SKM-1 (cell line): ENCODE data around the gene OVCA2.

Source experiments
- DNase-seq: peaks from one replicate; lab custom pipeline; 2025; ENCODE audit not compliant: unreplicated experiment; lab: John Stamatoyannopoulos, UW

OVCA2 gene

DNA sequence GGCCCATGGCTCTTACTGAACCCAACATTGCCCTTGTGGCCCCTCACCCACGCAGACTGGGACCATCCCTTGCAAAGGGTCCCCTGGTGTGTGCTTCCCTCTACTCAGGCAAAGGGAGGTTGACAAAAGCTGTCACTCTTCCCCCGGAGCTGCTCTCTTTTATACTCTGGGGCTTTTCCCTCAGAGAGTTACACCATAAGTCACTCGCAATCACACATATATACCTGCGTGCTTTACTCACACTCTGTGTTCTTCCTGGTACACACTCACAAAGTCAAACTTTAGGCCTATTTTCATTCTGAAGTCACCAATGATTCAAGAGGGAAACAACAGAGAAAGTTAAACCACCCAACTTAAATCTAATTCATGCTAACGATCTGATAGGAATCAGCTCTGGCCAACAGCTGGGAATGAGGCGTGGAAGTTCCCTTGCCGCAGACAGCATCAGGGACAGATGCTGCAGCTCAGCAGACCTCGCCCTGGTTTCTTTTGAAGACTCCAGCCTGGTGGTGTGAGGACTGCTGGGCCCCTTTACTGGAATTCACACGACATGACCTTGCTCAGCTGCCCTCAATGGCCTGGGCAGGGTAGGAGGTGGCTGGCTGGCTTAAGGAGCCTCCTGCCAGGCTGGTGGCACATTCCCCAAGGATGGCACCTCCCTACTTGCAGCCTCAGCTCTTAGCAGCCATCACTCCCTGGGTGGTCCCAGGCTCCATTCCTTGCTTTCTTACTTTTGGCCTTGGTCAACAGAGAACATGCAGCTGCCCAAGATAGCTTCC is 40.4 kb downstream of the OVCA2 start:
- no peak for DNase-seq

DNA sequence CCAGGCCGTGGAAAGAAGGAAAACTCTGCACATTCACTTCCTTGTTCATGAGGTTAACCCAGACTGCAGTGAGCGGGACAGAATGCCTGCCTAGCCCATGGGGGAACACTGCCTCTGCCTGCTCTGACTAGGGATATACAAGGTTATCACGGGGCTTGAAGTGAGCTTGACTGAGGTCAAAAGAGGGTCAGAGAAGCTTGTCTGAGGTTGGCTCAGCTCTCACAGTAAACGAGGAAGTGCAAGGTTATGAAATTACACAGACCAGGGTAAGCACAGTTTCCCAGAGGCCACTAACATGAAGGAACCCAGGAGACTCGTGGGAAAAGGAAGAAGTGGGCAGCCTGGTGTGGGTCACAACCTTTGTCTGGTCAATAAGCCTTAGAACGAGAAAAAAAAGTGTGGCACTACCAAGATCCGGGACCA is 41.8 kb downstream of the OVCA2 start:
- peak; percentile 77 for DNase-seq

DNA sequence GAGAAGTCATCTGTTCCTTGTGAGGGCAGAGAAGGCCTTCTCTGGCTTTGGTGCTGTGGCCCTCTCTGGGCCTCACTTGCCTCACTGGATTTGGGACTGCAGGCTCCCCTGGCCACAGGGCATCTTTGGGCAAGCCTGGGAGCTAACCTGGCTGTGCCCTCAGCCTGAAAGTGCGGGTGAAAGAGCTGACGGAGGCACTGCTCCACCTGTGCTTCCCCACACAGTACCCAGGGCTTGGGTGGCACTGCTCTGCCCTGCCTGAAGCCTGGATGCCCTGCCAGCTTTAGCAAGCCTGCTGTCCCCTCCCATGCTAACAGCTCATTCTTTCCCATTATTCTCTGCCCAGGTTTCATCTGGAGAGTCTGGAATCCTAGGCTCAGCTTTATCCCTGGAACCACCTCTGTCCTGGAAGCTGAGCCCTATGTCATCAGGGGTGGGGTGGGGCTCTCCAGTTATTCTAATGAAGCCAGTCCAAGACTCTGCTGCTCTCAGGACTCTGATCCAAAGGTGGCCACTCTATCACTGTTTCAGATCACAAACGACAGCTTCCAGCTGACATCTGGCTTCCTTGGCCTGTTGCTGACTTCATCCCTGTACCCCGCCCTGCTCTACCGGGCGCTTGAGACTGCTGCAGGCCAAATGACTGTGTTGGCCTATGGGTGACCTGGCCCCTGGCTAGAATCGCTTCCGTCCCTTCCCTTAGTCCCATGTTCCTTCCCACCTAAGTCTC is 42.4 kb downstream of the OVCA2 start:
- no peak for DNase-seq

DNA sequence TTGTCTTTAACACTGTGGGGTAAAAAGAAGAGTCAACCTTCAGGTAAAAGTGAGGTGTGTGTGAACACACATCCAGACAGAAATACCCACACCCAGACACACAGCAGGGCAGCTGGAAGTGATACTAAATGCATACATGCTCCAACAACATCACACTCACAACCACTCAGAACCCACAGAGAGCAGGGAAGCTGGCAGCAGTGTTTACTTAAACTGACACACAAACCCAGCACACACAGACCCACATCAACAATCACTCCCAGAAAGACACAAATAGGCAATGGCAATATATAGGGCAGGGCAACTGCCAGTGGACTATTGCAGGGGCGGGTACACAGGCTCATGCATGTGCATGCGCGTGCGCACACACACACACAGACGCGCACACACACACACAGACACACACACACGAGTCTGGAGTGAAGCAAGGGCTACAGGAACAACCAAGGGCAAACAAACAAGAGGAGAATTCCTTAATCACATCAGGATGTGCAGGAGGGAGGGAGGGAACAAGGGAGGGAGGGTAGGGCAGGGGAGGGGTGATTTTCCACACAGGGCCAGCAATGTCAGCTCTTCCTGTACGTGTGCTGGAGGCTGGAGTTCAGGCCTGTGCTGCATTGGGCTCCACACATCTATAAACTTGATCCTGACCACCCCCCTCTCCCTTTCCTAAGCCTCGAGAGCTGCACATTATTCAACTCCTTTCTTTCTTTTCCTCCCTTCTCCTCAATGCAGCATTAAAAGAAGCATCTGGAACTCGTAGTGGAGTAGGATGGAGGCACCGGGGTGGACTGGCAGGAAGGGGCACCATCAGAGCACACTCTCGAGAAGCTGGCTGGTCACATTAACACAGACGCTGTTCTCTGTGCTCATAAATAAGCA is 43.2 kb downstream of the OVCA2 start:
- no peak for DNase-seq

DNA sequence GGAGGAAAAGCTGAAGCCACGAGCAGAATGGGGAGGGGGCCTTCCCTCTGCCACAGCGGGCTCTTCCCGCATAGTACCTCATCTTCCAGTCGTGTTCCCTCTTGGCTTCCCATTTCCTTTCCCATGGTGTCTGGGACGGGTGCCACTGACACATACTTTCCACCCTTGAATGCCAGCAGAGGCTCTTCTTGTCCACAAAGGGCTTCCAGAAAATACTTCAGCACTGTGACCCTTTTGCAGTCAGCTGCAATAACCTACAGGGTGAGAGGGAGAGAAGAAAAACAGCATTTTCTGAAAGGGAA is 43.8 kb downstream of the OVCA2 start:
- DNase-seq = no peak

DNA sequence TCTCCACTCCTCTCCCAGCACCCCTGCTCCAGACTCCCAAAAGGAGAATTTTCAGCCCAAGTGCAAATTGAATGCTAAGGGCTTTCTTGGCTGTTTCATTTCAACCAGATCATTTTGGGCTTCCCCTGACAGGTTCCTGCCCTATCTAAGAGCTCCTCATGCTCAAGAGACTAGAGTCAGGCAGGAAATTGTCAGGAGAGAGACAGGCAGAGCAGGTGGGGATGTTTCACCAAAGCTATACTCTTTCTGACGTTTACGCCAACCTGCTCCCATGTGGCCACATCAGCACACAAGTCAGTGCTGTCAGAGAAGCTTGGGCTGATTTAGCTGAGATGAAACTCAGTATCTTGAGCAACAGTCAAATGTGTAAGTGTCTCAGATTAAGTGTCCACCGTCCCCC is 44.5 kb downstream of the OVCA2 start:
- DNase-seq = no peak

DNA sequence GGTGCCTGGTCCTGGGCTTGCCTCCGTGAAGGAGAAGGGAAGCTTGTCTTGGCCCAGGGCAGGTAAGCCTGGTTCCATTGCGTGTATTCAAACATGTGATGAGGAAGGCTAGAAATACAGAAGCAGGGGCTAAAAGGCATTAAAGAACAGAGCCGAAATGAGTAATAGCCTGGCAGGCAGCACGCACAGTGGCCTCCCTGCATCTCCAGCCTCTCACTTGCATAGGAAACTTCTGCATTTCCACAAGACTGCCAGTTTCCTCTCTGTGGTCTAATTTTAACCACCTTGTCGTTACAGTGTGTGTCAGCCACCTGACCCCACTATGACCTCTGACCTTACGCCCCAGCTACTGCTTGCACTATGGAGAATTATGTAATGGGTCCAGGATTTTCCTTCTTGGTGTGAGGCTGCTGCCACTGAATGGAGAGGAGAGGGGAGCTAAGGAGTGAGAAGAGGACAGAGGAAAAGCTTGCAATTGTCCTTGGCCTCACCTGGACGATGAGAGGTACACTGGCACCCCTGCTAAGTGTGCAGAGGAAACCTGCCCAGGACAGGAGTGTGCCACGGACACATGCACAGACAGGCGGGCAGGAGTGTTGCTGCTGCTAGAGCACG is 45.9 kb downstream of the OVCA2 start:
- DNase-seq = peak; percentile 84

DNA sequence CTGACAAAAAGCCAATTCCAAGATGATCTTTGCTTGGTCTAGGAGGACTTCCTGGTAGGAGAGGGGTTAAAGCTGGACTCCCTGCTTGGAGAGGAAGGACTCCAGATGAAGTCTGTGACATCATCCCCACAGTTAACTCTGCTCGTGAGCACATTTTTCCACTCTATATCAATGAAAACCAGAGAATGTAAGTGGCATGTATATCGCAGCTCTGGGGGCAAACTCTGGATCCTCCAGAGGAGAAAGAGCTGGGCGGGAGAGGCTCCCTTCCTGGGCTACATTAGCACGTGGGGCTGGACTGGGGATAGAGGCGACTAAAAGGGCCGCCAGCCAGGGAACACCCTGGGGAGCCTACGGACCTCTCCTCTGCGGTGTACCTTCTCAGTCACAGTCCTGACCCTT is 47.2 kb downstream of the OVCA2 start:
- DNase-seq = no peak

DNA sequence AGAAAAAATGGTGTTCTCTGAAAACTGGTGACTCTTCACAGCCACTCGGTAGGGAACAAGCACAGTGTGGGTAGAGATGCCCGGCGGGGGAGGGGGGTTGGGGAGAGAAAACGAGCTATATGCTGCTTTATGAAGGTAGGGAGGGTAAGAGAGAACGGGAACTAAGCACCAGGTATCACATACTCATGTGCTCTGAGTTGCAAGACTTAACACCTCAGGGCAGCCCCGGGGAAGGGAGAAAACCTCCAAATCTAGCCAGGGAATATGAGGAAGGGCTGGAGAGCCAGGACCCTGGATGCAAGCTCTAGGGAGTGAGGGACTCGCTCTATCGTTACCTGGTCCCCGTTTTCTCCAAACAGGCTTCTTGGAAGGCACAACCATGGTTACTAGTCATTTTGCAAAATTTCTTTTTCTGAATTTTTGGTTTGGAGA is 48.4 kb downstream of the OVCA2 start:
- DNase-seq = no peak

DNA sequence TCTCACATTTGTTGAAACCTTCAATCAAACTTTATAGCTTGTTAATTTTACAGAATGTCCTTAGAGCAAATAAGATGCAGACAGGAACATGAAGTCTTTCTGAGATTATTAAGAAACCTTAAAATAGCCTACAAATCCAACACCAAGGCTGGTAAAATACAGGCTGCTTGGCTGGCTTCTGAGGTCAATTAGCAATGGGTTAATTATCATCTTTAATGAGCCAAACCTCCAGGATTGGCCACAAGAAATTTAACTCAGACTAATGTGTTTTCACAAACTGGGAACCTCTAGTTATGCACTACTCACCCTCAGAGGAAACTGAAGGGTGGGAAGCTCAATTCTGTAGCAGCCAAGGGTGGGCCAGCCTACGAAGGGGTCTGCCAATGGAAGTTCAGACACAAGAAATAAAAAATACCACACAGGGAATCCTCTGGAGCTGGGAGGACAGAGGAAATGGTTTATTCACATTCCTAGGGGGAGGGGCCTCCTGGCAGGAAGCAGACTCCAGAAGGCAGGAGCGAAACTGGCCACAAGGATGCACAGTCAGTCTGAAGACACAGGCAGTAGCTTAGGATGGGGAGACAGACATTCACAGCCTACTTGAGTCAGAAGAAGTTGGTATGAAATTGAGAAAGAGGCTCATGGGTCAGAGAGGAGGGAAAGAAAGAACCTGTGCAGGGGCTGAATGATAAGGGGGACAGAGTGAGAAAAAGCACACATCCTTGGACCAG is 49.1 kb downstream of the OVCA2 start:
- DNase-seq = no peak

DNA sequence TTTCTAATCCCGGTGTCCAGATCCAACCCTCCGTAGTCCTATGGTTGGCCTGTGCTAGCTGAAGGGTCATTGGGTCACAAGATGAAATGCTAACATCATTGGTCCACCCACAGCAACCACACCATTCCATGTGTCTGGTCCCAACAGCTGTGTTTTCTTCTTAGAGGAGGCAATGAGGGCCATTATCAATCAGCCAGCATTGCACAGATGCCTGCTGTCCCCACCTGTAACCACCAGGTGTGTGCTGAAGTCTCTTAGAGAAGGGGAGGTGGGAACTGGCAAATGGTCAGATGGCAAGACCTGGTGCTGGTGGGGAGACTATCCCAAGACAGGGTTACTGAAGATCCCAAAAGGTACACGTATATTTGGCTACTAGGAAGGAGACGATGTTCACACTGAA is 50.4 kb downstream of the OVCA2 start:
- DNase-seq = no peak
